Fibroblast of the aortic adventitia (primary cell): Measurements from ENCODE around the gene CAMSAP1. TPM values are rescaled to one million over a fixed set of nuclear protein-coding genes. Genes with fewer than 3 reads are reported as not detected.

Experiments used
- DNase-seq: peaks from one replicate; pipeline ENCODE4 v3.0.0-alpha.2; 2010; ENCODE audit warnings: low read depth
- H3K4me3 ChIP-seq: 2 replicates; pipeline ENCODE4 v1.5.1; 2011; ENCODE audit warnings: low read depth, mild to moderate bottlenecking, control low read depth, low read length, moderate library complexity
- total RNA-seq: library from RNA; depleted of rRNA; stranded (reverse); fragments of >200 nt; gene quantifications from 2 replicates; pipeline ENCODE4 v1.2.3, GENCODE V29; 2012; ENCODE audit warnings: low replicate concordance
- TF ChIP-seq, protein P1 (sequence below): IDR thresholded peaks from 2 replicates; pipeline ENCODE4 v1.5.1; 2011; ENCODE audit warnings: mild to moderate bottlenecking, low read length, control low read depth, inconsistent platforms; ENCODE audit not compliant: insufficient read depth

CAMSAP1 gene
- total RNA-seq, 1 donor: 15.7 TPM

DNA sequence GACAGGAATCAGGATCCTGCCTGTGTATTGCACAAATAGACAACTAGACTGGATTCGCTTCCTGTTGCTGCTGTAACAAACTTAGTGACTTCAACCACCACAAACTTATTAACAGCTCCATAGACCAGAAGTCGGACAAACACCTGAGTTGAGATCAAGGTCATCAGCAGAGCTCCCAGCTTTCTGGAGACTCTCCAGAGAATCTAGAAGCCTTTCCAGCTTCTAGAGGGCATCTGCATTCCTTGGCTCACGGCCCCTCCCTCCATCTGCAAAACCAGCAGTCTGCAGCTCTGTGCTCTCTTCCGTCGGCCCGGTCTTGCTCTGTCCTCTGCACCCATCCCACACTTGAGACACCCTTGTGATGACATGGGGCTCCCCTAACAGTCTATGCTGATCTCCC is 106.3 kb downstream of the CAMSAP1 start:
- TF ChIP-seq, protein P1, sequence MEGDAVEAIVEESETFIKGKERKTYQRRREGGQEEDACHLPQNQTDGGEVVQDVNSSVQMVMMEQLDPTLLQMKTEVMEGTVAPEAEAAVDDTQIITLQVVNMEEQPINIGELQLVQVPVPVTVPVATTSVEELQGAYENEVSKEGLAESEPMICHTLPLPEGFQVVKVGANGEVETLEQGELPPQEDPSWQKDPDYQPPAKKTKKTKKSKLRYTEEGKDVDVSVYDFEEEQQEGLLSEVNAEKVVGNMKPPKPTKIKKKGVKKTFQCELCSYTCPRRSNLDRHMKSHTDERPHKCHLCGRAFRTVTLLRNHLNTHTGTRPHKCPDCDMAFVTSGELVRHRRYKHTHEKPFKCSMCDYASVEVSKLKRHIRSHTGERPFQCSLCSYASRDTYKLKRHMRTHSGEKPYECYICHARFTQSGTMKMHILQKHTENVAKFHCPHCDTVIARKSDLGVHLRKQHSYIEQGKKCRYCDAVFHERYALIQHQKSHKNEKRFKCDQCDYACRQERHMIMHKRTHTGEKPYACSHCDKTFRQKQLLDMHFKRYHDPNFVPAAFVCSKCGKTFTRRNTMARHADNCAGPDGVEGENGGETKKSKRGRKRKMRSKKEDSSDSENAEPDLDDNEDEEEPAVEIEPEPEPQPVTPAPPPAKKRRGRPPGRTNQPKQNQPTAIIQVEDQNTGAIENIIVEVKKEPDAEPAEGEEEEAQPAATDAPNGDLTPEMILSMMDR: no peak
- H3K4me3 ChIP-seq: no peak overlapping the region
- DNase-seq: no peak

DNA sequence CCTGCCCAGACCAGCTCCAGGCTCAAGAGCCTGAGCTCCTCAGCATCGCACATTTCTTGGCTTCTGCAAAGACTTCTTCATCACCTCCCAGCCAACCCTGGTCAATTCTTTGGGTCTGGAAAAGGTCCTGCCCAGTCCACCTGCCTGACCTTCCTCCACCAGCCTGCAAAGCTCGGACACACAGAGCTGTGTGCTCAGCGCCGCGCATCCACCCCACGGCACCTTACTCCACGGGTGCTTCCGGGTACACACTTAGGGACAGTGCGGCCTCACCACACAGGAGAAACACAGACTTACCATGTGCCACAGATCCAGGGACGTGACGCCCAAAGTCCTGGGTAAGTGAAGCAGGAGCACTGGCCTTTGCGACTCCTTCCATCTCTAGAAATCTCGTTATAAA is 108.1 kb downstream of the CAMSAP1 start:
- no peak for DNase-seq
- TF ChIP-seq, protein P1: no peak
- no peak overlapping the region for H3K4me3 ChIP-seq

DNA sequence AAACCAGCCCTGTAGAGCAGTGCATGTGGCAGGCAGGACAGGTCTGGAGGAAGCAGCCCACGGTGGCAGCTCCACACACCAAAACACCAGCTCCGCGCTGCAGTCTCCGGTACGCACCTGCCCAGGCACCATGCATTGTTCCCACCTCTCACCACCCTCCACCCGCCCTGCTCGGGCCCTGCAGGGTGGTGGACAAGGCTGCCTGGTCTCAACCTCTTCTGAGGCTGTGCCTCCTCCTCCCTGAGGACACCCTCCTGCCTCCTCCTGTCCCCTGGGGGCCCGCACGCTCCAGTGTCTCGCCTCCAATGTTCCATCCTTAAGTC is 109.1 kb downstream of the CAMSAP1 start:
- H3K4me3 ChIP-seq: no peak overlapping the region
- DNase-seq: no peak
- TF ChIP-seq, protein P1: no peak

- DNase-seq: peak; percentile 49
- TF ChIP-seq, protein P1: peak; percentile 75
- H3K4me3 ChIP-seq: no peak overlapping the region
These were observed 109.7 kb downstream of the CAMSAP1 start for GRCh38 chr9:135797507-135798262.

DNA sequence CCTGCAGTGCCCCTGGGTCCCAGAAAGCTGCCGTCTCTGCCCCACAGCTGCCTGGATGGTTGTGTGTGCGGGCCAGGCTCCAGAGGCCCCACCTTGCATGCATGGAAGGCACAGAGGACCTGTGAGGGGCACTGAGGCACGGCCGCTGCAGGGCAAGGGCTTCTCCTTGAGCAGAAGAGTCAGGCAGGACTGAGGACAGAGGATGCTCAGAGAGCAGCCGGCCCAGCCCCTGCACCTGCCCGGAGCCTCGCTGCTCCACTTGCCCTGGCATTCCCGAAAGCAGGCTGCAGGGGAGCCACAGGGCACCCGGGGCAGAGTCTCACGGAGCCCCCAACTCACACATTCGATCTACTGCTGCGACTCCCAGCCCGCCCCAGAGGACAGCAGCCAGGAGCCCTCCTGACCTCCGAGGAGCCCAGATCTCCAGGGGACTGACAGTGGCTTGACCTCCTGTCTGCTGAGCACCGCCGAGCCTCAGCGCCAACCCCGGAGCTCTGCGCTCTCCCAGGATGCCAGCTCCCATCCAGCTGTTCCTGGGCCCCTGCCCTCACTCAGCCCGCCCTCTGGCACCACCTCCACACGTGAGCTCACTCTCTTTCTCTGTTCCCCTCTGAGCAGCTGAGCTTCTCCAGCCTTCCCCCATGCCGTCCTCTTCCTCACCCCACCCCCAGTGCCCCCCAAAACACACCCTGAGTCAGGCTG is 110.4 kb downstream of the CAMSAP1 start:
- no peak overlapping the region for H3K4me3 ChIP-seq
- TF ChIP-seq, protein P1: no peak
- no peak for DNase-seq

- TF ChIP-seq, protein P1: no peak
- no peak for DNase-seq
- no peak overlapping the region for H3K4me3 ChIP-seq
These were observed 112.0 kb downstream of the CAMSAP1 start for GRCh38 chr9:135795391-135795790.
